SKM-1 treated with dmso at 0.1 percent for 144 hours (cell line): ENCODE results near the gene CREB3L2.
"Not testable (repeated sequence)": the region's sequence is repeated elsewhere in the genome, so short reads cannot be mapped to it uniquely, and the experiment has no call there.

Experiments used
- DNase-seq: peaks from one replicate; lab custom pipeline; 2025; ENCODE audit not compliant: unreplicated experiment; lab: John Stamatoyannopoulos, UW

The CREB3L2 gene

DNA sequence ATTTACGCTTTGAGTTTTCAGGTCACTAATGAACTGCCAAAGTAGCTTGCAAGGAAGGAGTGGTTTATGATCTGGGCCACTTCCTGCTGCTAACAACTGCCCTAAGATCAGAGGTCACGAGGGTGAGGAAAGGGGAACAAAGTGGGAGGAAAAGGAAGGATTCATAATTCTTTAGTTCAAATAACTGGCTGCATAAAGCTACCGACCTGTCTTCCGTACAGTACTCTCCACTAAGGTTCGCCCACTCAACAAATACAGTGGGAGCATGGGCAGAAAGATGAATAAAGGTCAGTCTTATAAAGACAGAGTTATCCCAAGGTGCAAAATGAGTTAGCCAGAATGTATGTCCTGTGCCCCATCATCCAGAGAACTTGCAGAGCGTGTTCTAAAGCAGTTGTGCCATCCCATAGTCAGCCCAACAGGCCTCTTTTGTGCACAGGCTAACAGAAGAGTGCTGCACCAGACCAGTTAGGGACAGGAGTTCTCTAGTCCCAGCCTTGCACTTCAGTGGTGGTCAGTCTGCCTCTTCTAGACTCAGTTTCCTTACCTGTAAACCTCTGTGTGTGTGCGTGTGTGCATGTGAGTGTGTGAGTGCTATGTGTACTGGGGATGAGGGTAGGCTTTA, 65.9 kb downstream of the CREB3L2 start:
- DNase-seq = peak; percentile 76

DNA sequence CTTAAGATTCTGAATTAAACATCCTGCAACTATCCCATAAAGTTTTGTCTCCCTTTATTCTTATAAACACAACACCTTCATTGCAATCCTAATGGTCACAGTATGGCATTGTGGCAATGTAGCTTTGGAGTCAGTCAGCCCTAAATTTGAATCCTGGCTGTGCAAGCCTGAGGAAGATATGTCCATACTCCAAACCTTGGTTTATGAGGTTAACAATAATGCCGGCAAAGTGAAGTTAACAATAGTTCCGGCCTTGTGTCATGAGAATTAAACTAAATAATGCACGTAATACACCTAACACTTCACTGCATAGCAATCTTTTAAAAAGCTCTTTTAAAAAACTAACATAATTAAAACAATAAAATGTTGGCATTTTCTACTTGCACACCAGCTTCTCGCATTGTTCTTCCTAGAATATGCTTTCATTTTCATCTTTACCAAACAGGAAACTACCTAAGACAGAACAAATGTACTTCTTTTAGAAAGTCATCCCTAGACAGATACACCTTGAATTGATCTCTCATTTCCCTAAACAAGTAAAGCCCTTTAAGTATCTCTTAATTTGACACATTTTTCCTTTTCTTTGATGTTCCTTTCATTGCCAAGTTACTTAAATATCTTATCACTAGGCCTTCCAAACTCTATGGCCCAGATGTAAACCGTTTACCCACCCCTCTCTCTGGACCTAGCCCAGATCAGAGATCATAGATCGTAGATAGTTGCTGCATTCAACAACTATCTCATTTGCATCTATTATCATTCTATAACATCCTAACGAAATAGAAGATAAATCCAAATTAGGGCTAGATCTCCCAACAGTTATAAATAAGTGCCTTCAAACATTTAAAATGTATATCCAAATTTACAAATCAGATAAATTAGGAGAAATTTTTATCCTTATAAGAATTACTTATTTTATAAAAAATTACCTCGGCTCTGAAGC, 66.7 kb downstream of the CREB3L2 start:
- no peak for DNase-seq

DNA sequence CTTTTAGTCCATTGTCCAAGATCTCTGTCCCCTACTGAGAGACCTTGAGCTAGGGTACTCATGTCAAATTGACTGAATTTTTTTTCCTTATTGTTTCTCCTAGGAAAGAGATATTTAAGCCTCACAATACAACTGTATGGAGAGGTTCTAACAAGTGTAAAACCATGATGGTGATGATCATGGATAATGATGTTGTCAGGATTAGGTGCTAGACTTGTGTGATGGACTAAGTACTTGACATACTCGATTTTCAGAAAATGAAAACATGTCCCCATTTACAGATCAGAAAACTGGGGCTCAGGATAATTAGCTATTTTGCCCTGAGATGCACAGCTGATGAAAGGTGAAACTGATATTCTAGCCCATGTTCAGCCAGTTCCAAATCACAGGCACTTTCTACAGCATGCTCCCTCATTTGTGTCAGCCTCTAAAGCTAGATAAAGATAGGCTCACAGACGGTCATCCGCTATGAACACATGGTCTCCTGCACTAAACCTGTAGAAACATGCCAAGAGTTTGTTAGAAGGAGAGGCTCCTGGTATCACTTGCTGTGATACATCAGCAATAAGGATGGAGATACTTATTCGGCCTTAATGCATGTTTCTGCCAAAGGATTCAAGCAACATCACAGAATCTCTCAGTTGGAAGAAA, 67.6 kb downstream of the CREB3L2 start:
- no peak for DNase-seq

DNA sequence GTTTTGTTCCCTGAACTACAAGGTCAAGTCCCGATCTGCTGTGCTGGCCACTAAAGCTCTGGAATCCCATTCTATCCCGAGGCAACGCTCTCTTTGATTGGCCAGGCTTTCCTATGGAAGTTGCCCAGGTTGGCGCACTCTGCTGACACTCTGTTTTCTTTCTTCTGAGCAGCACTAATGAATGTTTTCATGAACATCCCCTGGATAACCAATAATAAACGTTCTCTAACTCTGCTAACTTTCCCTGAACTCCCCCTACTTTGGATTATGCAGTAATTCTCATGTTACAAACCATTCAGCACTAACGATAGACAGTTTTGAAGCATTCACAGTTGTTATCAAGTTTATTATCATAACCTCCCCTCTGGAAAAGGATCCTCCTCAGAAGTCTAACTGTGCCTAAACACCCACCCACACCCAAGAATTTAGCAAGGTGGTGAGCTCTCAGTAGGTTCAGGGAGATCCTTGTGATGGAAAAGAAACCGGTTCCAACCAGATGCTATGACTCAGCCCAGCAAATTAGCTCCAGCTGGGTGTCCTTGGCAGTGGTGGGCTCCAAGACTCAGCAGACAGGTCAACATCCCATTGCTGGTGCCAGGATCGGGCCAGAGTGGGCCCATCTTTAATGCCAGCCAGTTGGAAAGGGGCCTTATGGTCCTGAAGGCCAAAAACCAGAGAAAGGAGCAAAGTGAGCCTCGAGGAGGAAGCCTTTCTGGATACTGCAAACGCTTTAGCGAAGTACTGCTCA, 68.4 kb downstream of the CREB3L2 start:
- no peak for DNase-seq

DNA sequence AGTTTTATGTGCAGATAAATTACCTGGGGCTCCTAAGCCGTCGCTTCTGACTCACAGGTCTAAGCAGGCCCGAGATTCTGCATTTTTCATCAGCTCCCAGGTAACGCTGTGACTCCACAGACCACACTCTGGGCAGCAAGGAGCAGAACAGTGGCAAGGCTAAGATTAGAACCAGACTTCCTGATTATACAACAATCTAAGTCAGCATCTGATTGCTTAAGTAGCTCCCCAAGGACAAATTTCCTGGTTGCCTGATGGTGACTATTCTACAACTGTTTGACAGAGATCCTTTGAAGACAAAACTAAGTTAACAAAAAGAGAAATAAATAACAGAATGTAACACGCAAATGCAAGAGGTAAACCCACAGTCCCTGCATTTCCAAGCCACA, 69.0 kb downstream of the CREB3L2 start:
- DNase-seq = peak; percentile 23

DNA sequence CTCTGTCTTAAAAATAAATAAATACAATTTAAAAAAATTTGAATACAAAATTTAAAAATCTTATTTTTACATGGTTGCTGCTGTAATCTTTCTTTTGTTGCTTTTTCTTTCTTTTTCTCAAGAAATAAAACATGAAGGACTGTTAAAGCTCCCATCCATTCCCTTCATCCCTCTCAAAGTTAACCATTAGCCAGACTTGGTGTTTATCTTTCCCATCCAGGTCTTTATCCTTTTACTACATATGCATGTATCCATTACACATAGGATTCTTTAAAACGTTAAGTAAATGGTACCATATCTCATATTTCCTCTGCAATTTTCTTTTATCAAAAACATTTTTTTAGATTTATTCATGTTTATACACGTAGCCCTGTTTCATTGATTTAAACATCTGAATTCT, 70.1 kb downstream of the CREB3L2 start:
- DNase-seq = no peak

DNA sequence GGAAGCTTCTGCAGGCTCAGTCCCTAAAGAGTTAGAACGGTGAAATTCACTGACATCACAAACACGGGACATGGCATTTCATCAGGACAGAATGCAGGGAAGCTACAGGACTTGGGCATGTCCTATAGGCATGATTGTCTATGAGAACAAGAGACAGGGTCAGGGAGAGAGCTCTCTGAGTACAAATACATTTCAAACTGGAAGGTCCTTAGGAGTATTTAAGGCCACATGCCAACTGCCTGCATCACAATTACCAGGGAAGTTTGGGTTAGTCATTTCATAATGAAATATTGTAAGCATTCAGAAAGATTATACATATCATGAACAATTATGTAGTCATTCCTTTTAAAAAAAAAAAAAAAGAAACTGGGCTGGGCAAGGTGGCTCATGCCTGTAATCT, 71.3 kb downstream of the CREB3L2 start:
- no peak for DNase-seq

DNA sequence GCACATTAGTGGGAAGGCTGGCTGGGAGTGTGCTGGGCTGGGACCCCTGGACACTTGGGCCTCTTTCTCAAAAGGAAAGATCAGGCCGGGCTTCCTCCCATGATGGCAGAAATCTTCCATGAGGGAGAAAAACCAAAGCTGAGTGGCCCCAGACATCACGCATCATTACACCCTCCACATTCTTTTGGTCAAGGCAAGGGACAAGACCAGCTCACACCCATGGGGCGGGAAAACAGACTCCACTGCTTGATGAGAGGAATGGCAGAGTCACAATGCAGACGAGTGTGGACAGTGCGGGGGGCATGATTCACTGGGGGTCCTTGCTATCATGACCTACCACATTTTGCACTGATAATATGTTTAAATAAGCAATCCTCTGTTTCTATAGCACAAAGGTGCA, 73.3 kb downstream of the CREB3L2 start:
- DNase-seq = no peak

DNA sequence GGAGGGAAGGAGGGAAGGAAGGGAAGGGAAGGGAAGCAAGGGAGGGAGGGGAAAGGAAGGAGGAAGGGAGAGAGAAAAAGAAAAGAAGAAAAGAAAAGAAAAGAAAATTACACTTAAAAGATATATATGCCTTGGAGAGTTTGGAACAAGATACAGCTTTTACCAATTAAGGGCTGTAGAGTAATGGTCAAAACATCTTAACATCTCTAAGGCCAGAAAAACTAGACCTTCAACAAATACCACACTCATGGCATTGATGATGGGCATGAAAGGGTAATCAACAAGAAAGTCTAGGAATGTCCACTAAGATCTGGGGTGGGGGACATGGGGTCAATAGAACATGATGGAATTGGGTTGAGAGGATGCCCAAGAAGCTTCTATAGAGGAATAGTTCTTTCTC, 74.5 kb downstream of the CREB3L2 start:
- DNase-seq = no peak

DNA sequence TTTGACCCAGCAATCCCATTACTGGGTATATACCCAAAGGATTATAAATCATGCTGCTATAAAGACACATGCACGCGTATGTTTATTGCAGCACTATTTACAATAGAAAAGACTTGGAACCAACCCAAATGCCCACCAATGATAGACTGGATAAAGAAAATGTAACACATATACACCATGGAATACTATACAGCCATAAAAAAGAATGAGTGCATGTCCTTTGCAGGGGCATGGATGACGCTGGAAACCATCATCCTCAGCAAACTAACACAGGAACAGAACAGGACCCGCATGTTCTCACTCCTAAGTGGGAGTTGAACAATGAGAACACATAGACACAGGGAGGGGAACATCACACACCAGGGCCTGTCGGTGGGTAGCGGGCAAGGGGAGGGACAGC, 75.7 kb downstream of the CREB3L2 start:
- not testable (repeated sequence) for DNase-seq

DNA sequence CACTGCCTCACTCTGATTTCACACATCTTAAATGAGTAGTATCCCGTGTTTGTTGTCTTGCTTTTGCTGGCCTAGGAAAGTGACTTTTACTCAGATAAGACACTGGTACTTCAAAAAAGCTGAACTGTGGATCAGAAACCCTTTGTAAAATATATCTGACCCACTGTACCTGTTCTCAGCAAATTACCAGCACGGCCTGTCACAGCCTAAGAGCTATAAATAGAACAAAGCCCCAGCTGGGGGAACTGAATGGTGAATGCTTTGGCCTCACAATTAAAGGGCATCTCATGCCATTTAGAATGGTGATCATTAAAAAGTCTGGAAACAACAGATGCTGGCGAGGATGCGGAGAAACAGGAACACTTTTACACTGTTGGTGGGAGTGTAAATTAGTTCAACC, 76.1 kb downstream of the CREB3L2 start:
- no peak for DNase-seq

DNA sequence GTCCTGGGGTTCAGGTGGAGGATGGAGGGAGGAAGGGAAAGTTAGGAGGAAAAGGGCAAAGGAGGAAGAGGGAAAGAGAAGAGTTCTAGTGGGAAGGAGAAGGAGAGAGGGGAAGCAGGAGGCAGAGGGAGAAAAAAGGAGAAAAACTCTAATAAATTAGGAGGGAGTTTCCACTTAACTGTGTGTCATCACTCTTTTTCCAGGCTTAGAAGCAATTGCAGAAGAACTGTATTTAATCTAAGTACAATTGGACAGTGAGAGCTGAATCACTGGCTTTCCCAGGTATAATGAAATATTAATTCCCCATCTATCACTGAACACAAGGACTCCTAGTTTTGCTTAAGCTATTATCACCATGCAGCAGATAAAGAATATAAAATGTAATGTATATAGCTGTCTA, 76.8 kb downstream of the CREB3L2 start:
- no peak for DNase-seq

DNA sequence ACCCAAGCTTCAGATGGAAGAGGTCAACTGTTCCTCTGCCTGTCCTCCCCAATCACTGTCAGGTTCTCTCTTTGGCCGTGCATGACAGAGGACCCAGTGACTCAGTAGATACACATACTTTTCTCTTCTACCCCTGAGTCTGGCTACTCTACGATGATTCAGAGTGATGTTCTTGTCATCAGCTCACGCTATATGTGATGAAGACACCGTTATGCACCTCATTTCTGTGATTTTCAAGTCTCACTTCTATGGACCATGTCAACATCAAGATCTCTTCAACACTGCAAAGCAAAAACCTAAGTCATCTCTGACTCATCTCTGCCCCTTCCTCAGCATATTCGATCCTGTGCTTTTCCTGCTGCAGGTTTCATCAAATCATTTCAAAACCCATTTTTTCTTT, 78.5 kb downstream of the CREB3L2 start:
- no peak for DNase-seq

DNA sequence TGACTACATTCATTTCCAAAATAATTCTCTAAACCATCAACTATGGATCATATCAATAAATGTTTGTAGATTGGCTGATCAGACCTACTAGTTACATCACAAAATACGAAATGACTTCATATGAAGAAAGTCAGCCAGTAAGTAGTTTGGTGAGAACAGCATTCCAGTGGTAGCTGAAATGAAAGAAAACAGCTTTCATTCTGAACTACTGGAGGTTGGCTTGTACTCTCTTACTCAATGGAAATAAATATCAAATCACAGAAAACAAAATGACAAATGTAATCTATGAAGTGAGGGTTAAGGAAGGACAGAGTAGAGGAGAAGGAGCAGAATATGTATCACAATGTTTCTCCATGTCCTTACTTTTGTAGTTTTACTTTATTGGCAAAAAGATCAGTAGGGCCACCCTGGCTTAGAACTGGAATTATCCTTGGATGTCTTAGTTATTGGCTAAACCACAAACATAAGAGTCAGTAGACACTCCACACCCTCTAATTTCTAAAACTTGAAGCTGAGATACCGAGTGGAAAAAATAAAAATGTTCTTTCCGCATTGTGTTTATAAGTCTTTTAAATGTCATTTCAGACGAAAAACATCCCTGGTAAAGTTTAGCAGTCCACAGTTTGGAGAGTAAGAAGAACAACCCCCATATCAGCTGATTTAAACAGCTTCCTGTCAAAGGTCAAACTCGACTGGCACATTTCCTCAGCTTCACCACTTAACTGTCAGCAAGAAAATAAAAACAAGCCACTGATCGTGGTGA, 81.1 kb downstream of the CREB3L2 start:
- no peak for DNase-seq

DNA sequence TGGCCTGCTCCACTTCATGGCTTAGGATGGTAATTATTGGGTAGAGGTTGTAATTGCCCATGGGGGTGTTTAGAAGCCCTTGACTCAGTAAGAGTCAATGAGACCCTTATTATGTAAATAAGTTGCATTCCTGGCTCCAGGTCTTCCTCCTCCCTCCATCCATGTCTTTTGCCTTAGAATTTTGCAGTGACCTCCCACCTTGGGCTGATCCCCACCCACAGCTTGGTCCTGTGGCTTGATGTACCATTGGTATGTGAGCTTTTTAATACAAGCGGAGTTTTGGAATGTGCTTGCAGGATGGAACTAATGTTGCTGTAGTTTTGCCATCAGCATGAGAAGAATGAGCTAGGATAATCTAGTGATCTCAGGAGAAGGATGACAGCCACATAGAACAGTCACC, 81.9 kb downstream of the CREB3L2 start:
- DNase-seq = no peak

DNA sequence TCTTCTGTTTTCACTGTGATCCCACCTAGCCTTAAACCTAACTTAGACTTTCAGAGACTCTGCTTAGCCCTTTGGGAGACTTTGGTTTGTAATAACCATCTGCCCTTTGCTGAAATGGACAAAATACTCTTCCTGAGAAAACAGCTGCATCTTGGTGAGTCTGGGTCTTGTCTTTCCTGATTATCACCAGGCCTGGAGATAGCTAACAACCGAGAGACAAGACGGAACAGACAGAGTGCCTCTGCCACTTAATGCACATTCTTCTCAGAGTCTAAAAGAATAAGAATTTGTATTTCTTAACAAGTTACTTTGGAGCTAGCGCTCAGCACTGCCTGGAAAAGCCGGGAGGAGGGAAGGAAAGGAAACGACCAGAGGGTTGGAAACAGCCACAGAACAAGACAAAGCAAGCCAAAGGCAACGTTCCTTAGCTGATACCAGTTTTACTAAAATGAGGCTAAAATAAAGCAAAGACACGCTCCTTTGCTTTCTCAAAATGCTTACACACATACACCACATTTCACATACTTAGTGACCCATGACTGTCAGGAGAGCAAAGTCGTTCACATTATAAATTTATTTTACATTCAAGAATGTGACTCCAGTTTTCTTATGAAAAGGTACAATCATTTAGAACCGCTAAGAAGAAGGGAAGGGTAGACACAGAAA, 84.8 kb downstream of the CREB3L2 start:
- DNase-seq = no peak

DNA sequence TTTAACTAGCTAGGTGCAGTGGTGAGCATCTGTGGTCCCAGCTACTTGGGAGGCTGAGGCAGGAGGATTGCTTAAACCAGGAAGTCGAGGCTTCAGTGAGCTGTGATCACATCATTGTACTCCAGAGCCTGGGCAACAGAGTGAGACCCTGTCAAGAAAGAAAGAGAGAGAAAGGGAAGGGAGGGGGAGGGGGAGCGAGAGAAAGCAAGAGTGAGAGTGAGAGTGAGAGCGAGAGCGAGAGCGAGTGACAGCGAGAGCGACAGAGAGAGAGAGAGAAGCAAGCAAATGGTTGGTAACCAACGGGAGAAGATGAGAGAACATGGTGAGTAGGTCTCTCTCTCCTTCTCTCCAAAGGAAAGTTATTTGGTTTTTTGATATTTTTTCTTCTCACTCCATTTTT, 85.3 kb downstream of the CREB3L2 start:
- no peak for DNase-seq

DNA sequence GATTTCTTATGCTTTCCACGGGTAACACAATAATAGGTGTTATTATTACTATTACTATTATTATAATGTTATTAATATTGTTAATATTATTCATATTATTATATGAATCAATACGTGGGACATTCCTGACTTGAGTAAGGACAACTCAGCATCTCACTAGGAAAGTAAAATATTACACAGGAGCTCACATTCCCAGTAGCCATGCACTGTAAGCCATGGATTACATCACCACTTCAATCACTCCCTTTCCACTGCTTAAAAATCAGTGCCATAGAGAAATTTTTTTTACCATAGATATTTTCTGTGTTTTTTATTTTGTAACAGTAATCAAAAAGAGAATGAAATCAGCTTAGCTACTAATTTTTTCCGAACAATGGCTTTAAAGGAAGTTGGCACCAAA, 86.6 kb downstream of the CREB3L2 start:
- no peak for DNase-seq

DNA sequence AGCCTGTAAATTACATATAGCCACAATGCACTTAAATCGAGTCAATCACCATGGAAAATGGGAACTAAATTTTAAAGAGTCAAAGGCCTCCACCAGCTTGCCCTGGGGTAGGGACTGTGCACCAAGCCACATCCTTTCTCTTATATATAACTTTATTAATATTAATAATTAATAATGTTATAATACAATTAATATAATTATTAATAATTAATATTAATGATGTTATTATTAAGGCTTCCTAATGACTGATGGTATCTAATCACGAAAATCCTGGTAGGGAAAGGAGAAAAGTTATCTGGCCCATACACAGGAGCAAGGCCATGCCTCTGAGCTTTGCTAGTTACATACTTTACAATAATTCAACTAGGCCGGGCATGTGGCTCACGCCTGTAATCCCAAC, 87.9 kb downstream of the CREB3L2 start:
- DNase-seq = no peak

DNA sequence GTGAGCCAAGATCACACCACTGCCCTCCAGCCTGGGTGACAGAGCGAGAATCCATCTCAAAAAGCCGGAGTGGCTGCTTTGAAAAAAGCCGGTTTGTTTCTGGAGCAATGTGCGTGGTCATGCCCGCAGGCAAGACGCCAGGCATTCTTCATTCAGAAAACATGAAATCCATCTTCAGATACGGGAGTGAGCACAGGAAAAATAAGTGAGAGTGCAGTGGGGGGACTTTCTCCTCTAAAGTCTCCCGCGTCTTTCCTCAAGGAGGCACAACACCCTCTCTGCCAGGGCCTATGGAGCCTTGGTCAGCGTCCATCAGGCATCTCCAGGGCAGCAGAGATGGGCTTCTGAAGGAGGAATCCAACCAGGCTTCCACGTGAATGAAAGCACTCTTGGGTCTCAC, 92.8 kb downstream of the CREB3L2 start:
- DNase-seq = no peak
